ENCODE measurements around the gene EEF1G.
A peak's percentile ranks its signal among the peaks of the same experiment; 100 is the strongest.

Gene EEF1G

GRCh38 chr11:62591448-62592145 lies 17.9 kb upstream of the EEF1G start, which contains the start of gene TUT1 (continued):
- TF ChIP-seq REST (tag by site-specific recombination; IDR thresholded peaks at IDR 0.05) (peak; percentile 97), ZNF518A (tag by site-specific recombination; conservative IDR thresholded peaks at IDR 0.05; ENCODE audit: low read depth) (peak; percentile 91), ZNF350 (tag by site-specific recombination; IDR thresholded peaks at IDR 0.05) (no peak), ZNF488 (tag by site-specific recombination; IDR thresholded peaks at IDR 0.05) (no peak), ZBTB48 (tag by site-specific recombination; IDR thresholded peaks at IDR 0.05) (peak; percentile 37; the same call in 1 of the 2 replicates), KLF1 (tag by site-specific recombination; IDR thresholded peaks at IDR 0.05) (peak; percentile 24; the same call in 1 of the 2 replicates), ZSCAN16 (tag by site-specific recombination; IDR thresholded peaks at IDR 0.05) (no peak), ZSCAN4 (tag by site-specific recombination; IDR thresholded peaks at IDR 0.05) (0 out of 2 replicates have a peak, but pooled peaks have one; percentile 44), HOXD13 (CRISPR knock-in tag; IDR thresholded peaks at IDR 0.05; ENCODE audit: borderline replicate concordance) (no peak), OSR2 (tag by site-specific recombination; IDR thresholded peaks at IDR 0.05) (0 out of 2 replicates have a peak, but pooled peaks have one; percentile 27), ZBTB8A (tag by site-specific recombination; IDR thresholded peaks at IDR 0.05) (peak; percentile 72), ZNF362 (tag by site-specific recombination; IDR thresholded peaks at IDR 0.05) (no peak), KLF7 (tag by site-specific recombination; IDR thresholded peaks at IDR 0.05; ENCODE audit: borderline replicate concordance) (peak; percentile 83; the same call in 1 of the 2 replicates), PRDM2 (tag by site-specific recombination; IDR thresholded peaks at IDR 0.05; ENCODE audit: borderline replicate concordance) (no peak), KLF9 (tag by site-specific recombination; IDR thresholded peaks at IDR 0.05; ENCODE audit: low read depth) (peak; percentile 38; the same call in 1 of the 2 replicates), ZNF560 (tag by site-specific recombination; IDR thresholded peaks at IDR 0.05; ENCODE audit: borderline replicate concordance) (no peak), SCRT2 (tag by site-specific recombination; IDR thresholded peaks at IDR 0.05) (peak; percentile 56; the same call in 1 of the 2 replicates), GLI4 (tag by site-specific recombination; IDR thresholded peaks at IDR 0.05) (peak; percentile 71; the same call in 1 of the 2 replicates), PRDM1 (tag by site-specific recombination; IDR thresholded peaks at IDR 0.05) (no peak), YY1 (tag by site-specific recombination; IDR thresholded peaks at IDR 0.05) (peak; percentile 74), ZEB2 (tag by site-specific recombination; IDR thresholded peaks at IDR 0.05) (peak; percentile 91)
